B cell (primary cell): ENCODE results near the gene OR7C2.

Source experiments
- EZH2 ChIP-seq: IDR thresholded peaks from 2 replicates; pipeline ENCODE4 v1.6.1; 2012; ENCODE audit warnings: borderline replicate concordance, low read depth, mild to moderate bottlenecking, moderate library complexity, low read length; ENCODE audit not compliant: insufficient read depth, poor library complexity, severe bottlenecking
- TF ChIP-seq, protein P1 (sequence below): fragments of 200-600 bp; IDR thresholded peaks from one replicate; pipeline ENCODE4 v1.8.0; 2022; ENCODE audit warnings: antibody characterized with exemption, mild to moderate bottlenecking

DNA sequence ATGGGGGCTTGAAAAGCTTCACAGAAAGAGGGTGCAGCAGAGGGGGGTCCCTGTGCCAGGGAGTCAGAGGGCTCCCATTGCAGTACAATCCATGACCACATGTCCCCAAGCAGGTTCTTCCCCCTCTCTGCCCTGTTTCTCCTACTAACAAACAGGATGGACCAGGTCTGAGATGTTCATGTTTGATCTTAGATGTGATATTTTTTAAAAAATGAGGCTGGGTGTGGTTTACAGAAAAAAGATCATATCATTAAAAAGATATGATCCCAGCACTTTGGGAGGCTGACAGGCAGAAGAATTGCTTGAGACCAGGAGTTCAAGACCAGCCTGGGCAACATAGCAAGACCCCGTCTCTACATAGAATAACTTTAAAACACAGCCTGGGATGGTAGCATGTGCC lies 9.1 kb downstream of the OR7C2 start:
- TF ChIP-seq, protein P1, sequence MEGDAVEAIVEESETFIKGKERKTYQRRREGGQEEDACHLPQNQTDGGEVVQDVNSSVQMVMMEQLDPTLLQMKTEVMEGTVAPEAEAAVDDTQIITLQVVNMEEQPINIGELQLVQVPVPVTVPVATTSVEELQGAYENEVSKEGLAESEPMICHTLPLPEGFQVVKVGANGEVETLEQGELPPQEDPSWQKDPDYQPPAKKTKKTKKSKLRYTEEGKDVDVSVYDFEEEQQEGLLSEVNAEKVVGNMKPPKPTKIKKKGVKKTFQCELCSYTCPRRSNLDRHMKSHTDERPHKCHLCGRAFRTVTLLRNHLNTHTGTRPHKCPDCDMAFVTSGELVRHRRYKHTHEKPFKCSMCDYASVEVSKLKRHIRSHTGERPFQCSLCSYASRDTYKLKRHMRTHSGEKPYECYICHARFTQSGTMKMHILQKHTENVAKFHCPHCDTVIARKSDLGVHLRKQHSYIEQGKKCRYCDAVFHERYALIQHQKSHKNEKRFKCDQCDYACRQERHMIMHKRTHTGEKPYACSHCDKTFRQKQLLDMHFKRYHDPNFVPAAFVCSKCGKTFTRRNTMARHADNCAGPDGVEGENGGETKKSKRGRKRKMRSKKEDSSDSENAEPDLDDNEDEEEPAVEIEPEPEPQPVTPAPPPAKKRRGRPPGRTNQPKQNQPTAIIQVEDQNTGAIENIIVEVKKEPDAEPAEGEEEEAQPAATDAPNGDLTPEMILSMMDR, result no peak
- no peak for TF ChIP-seq EZH2
